PC-9 (cell line): ENCODE measurements around the gene TEKTIP1.

Experiments
- CTCF ChIP-seq: fragments of 200-600 bp; sonication (generic); conservative IDR thresholded peaks from 2 replicates; pipeline ENCODE4 v1.6.1; 2017; ENCODE audit warnings: mixed run types, antibody characterized with exemption, mild to moderate bottlenecking, moderate library complexity
- EZH2 ChIP-seq: fragments of 200-600 bp; sonication (generic); IDR thresholded peaks from 2 replicates; pipeline ENCODE4 v1.8.0; 2017; ENCODE audit warnings: antibody characterized with exemption, low read depth

DNA sequence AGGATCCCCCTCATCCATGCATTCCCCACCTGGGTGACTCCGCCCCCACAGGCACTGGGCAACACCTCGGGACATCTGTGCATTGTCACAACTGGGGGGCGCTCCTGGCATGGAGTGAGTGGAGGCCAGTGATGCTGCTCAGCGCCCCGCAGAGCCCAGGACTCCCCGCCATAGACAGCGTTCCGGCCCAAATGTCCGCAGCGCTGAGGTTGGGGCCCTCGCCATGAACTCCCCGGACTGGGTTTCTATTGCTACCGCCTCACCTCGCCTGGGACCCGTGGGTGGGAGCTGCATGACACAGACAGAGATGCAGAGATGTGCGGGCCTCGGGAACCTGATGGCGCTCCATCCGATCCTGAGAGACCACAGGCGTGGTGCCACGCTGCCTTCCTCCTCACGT lies 28.2 kb upstream of the TEKTIP1 start:
- TF ChIP-seq CTCF (no peak), EZH2 (no peak)
